Adrenal gland (tissue), 12 donors: ENCODE data around the gene ZCRB1. TPM values are rescaled to one million over a fixed set of nuclear protein-coding genes. Genes with fewer than 3 reads are reported as not detected.

Experiments used
- DNase-seq, 7 donors: peaks; one replicate each; pipeline ENCODE4 v3.0.0-alpha.2; 2019 to 2020
- H3K27ac ChIP-seq, 5 donors: fragments of 200-600 bp; sonication (generic) in 4 of 5; 1 replicate in 3 of 5; 2 replicates in 2 of 5; pipeline versions ENCODE4 v1.5.1 to v1.8.0; 2016 to 2020; ENCODE audit warnings: mild to moderate bottlenecking in 1 of 5
- H3K27me3 ChIP-seq: fragments of 200-600 bp; 2 replicates; pipeline ENCODE4 v1.8.0; 2021
- H3K36me3 ChIP-seq, 2 donors: fragments of 200-600 bp; replicated peaks in 1 of 2; 1 replicate in 1 of 2; 2 replicates in 1 of 2; pipeline versions ENCODE4 v1.5.1 to v1.8.0; 2018 to 2022
- H3K4me1 ChIP-seq, 2 donors: fragments of 200-600 bp; replicated peaks in 1 of 2; 1 replicate in 1 of 2; 2 replicates in 1 of 2; pipeline versions ENCODE4 v1.5.1 to v1.8.0; 2018 to 2021
- H3K4me3 ChIP-seq, 4 donors: fragments of 200-600 bp; sonication (generic) in 3 of 4; one replicate each; pipeline ENCODE4 v1.5.1; 2016 to 2018
- H3K9me3 ChIP-seq, 3 donors: fragments of 200-600 bp; sonication (generic) in 1 of 3; replicated peaks in 1 of 3; 1 replicate in 2 of 3; 2 replicates in 1 of 3; pipeline versions ENCODE4 v1.5.1 to v1.8.0; 2016 to 2021
- POLR2A ChIP-seq, 2 donors: fragments of 450-650 bp; IDR thresholded peaks; one replicate each; pipeline ENCODE4 v1.6.1; 2017; ENCODE audit warnings: antibody characterized with exemption in 2 of 2, mild to moderate bottlenecking in 2 of 2, moderate library complexity in 1 of 2
- WGBS, 4 donors: extraction: QIAGEN DNeasy Blood & Tissue Kit in 2 of 4; methylation state at CpG; one replicate each; pipeline versions ENCODE4 v1.1.5 to v1.1.7; 2013 to 2017; 5-methylcytosine and 5-hydroxymethylcytosine counted together
- intact Hi-C, 2 donors: fragments of 100-400 bp; cut with DNase I; formaldehyde crosslinking; loops; one replicate each; pipeline versions ENCODE4 v1.14.1 to v1.15.0; 2022 to 2023
- polyA plus RNA-seq, 3 donors: library from polyadenylated mRNA; stranded (reverse); fragments of 200-250 nt in 2 of 3; fragments of 350-450 nt in 1 of 3; fragmentation: Illumina TruSeq in 1 of 3; extraction: RNeasy Lipid Tissue Mini Kit (QIAGEN cat#74804) in 1 of 3; gene quantifications; one replicate each; pipeline ENCODE4 v1.2.3, GENCODE V29; 2013 to 2014
- total RNA-seq, 9 donors: library from RNA; depleted of rRNA in 4 of 9; stranded (reverse); fragments of >200 nt in 4 of 9; fragments of 120-200 nt in 1 of 9; fragmentation: NEBNext Ultra II Directional in 1 of 9; extraction: Animal tissue kit (Norgen Biotek cat#: 25700) in 1 of 9; gene quantifications; one replicate each; pipeline versions ENCODE4 v1.1.0 to v1.2.4, GENCODE V29; 2013 to 2023
- TF ChIP-seq, protein P1 (sequence below), 6 experiments: fragments of 450-650 bp in 4 of 6; fragments of 200-600 bp in 2 of 6; sonication (generic) in 1 of 6; IDR thresholded peaks; 1 replicate in 5 of 6; 2 replicates in 1 of 6; pipeline versions ENCODE4 v1.5.1 to v1.8.0; 2016 to 2021; ENCODE audit warnings: antibody characterized with exemption in 6 of 6, mild to moderate bottlenecking in 2 of 6, moderate library complexity in 1 of 6
- donor health status: healthy with polysubstance abuse.
- donor health status: Bipolar disorder and iron deficiency.
- donor health status: DM: yes; HTN: yes; CAD: no.
- donor health status: DM: no; HTN: no; CAD: no.
- donor health status: DM: no; HTN: no; CAD: no.
- donor health status: DM: yes; HTN: yes; CAD: no.

Gene ZCRB1
- total and polyA plus RNA-seq, 12 donors, result 23.5 to 110 (median 58.2) TPM

DNA sequence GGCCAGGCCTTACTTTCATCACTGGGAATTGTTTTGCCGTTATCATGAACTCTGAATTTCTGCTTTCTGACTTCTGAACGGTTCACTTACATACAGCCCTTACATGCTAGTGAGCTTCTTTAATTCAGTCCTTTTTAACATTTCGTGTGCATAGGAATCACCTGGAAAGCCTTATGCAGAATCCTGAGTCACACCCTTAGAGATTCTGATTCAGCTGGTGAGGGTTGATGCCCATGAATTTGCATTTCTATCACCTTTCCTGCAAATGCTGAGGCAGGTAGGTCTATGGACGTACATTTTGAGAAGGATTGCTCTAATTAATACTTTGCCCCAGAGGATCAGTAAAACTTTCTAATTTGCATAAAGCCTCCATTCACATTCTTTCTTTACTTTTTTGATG, 44.1 kb upstream of the ZCRB1 start:
- H3K36me3 ChIP-seq, result no peaks in the 10 kb centered on the region
- no peak for DNase-seq
- no peaks in the 10 kb centered on the region for H3K27me3 ChIP-seq
- no peak overlapping the region for H3K4me3 ChIP-seq
- no peaks in the 10 kb centered on the region for H3K9me3 ChIP-seq
- no peaks in the 10 kb centered on the region for H3K4me1 ChIP-seq
- 83 to 94% (median 84%) methylated on average over 4 of the region's 4 CpGs for WGBS, 4 donors
- intact Hi-C loops, result no loop called here
- TF ChIP-seq POLR2A (IDR thresholded peaks at IDR 0.05), result no peak
- TF ChIP-seq, protein P1, sequence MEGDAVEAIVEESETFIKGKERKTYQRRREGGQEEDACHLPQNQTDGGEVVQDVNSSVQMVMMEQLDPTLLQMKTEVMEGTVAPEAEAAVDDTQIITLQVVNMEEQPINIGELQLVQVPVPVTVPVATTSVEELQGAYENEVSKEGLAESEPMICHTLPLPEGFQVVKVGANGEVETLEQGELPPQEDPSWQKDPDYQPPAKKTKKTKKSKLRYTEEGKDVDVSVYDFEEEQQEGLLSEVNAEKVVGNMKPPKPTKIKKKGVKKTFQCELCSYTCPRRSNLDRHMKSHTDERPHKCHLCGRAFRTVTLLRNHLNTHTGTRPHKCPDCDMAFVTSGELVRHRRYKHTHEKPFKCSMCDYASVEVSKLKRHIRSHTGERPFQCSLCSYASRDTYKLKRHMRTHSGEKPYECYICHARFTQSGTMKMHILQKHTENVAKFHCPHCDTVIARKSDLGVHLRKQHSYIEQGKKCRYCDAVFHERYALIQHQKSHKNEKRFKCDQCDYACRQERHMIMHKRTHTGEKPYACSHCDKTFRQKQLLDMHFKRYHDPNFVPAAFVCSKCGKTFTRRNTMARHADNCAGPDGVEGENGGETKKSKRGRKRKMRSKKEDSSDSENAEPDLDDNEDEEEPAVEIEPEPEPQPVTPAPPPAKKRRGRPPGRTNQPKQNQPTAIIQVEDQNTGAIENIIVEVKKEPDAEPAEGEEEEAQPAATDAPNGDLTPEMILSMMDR (IDR thresholded peaks at IDR 0.05), result no peak
- no peak overlapping the region for H3K27ac ChIP-seq

DNA sequence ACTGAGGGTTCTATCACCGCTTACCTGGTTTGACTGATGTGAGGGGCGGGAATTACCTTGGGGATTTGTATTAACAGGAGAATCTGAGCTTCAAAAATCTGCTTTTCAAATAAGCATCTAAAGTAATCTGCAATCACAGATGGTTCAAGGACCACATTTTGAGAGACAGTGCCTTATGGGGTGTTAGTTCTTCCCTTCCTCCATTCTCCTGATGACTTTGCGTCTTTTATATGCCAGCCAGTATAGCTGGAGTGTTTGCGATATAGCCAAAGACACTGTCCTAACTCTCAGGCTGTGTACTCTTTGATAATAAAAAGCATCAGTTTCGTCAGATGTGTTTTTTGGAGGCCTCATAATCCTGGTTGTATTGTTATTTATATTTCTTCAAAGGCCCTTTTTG, 39.6 kb upstream of the ZCRB1 start:
- no peaks in the 10 kb centered on the region for H3K4me1 ChIP-seq
- no peak for DNase-seq
- no peak overlapping the region for H3K27ac ChIP-seq
- no peaks in the 10 kb centered on the region for H3K36me3 ChIP-seq
- WGBS, 4 donors, result 97 to 98% (median 97%) methylated on average over 5 of the region's 5 CpGs
- H3K4me3 ChIP-seq, result no peak overlapping the region
- intact Hi-C loops, result no loop called here
- H3K27me3 ChIP-seq, result no peaks in the 10 kb centered on the region
- no peaks in the 10 kb centered on the region for H3K9me3 ChIP-seq
- no peak for TF ChIP-seq POLR2A (IDR thresholded peaks at IDR 0.05)
- TF ChIP-seq, protein P1 (IDR thresholded peaks at IDR 0.05), result no peak

DNA sequence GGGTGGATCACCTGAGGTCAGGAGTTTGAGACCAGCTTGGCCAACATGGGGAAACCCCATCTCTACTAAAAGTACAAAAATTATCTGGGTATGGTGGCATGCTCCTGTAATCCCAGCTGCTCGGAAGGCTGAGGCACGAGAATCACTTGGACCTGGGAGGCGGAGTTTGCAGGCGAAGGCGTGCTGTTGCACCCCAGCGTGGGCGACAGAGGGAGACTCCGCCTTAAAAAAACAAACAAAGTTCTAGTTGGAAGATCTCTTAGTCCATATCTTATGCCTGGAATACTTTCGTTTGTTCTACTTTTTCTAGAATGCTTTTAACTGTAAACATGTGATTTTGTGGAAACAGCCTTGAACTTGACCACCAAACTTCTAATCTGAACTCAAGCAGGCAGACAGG, 38.8 kb upstream of the ZCRB1 start:
- Histone ChIP-seq H3K9me3 (no peaks in the 10 kb centered on the region), H3K27me3 (no peaks in the 10 kb centered on the region), H3K4me1 (no peaks in the 10 kb centered on the region), H3K27ac (no peak overlapping the region), H3K4me3 (no peak overlapping the region), H3K36me3 (no peaks in the 10 kb centered on the region)
- intact Hi-C loops, result no loop called here
- no peak for DNase-seq
- WGBS, 4 donors, result 83 to 86% (median 84%) methylated on average over 9 of the region's 9 CpGs
- no peak for TF ChIP-seq POLR2A (IDR thresholded peaks at IDR 0.05)
- TF ChIP-seq, protein P1 (IDR thresholded peaks at IDR 0.05), result no peak

DNA sequence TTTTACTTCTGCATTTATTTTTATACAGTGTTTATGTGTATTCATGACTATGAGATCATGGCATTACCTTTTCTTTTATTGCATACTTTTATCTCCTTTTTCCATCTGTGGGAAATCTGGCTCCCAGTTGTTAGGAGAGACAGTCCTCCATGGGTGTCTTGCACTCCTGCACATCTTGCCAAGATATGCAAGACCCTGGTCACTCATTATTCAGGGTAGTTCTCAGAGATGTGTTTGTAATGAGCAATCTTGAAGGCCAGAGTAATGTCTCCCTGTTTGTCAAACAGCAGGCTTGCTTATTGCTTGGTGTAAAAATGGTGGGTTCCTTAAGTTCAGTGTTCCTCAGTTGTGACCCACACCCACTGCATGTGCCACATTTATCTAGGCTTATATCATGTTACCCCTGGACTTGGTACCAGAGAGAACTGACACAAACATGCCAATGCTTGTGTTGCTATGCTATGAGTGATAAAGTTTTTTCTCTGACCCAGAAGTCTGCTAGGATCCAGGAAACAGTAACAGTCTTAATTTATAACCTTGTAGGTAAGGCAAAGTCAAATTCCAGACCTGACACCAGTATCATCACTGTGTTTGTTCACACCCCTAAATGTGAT, 36.9 kb upstream of the ZCRB1 start:
- intact Hi-C loops, result no loop called here

More for the DNA sequence above, 36.9 kb upstream of the ZCRB1 start:
- H3K27ac ChIP-seq, result no peak overlapping the region
- TF ChIP-seq, protein P1 (IDR thresholded peaks at IDR 0.05), result no peak
- no peak for TF ChIP-seq POLR2A (IDR thresholded peaks at IDR 0.05)
- H3K4me1 ChIP-seq, result no peaks in the 10 kb centered on the region
- no peaks in the 10 kb centered on the region for H3K36me3 ChIP-seq
- H3K9me3 ChIP-seq, result no peaks in the 10 kb centered on the region
- no peaks in the 10 kb centered on the region for H3K27me3 ChIP-seq
- no peak for DNase-seq
- H3K4me3 ChIP-seq, result no peak overlapping the region
